Lower leg skin (tissue), 3 donors: ENCODE results near the gene HACD4.

ENCODE experiments used
- POLR2A ChIP-seq, 2 donors: fragments of 450-650 bp; IDR thresholded peaks; one replicate each; pipeline ENCODE4 v1.6.1; 2016 to 2017; ENCODE audit warnings: antibody characterized with exemption in 2 of 2, mild to moderate bottlenecking in 1 of 2, moderate library complexity in 1 of 2
- TF ChIP-seq, protein P1 (sequence below), 3 donors: fragments of 450-650 bp; IDR thresholded peaks; one replicate each; pipeline ENCODE4 v1.5.1; 2016; ENCODE audit warnings: antibody characterized with exemption in 3 of 3, mild to moderate bottlenecking in 3 of 3, moderate library complexity in 2 of 3

DNA sequence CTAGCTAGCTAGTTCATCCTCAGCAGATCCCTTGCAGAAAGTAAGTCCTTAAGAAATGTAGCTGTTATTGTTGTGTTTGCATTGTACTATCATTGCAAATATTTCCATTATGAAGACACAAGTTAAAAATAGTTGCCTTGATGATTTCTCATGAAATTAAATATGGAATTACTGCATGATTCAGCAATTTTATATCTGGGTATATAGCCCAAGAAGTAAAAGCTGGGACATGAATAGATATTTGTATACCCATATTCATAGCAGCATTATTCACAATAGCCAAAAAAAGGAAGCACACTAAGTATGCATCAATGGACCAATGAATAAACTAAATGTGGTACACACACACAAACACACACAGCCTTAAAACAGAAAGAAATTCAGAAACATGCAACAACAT is 39.5 kb upstream of the HACD4 start:
- TF ChIP-seq, protein P1, sequence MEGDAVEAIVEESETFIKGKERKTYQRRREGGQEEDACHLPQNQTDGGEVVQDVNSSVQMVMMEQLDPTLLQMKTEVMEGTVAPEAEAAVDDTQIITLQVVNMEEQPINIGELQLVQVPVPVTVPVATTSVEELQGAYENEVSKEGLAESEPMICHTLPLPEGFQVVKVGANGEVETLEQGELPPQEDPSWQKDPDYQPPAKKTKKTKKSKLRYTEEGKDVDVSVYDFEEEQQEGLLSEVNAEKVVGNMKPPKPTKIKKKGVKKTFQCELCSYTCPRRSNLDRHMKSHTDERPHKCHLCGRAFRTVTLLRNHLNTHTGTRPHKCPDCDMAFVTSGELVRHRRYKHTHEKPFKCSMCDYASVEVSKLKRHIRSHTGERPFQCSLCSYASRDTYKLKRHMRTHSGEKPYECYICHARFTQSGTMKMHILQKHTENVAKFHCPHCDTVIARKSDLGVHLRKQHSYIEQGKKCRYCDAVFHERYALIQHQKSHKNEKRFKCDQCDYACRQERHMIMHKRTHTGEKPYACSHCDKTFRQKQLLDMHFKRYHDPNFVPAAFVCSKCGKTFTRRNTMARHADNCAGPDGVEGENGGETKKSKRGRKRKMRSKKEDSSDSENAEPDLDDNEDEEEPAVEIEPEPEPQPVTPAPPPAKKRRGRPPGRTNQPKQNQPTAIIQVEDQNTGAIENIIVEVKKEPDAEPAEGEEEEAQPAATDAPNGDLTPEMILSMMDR (IDR thresholded peaks at IDR 0.05): no peak
- no peak for TF ChIP-seq POLR2A (IDR thresholded peaks at IDR 0.05)
